Transverse colon (tissue), 4 donors: Measurements from ENCODE around the gene GABRA5. TPM values are rescaled to one million over a fixed set of nuclear protein-coding genes. Genes with fewer than 3 reads are reported as not detected.
"Not testable (repeated sequence)": the region's sequence is repeated elsewhere in the genome, so short reads cannot be mapped to it uniquely, and the experiment has no call there.

ENCODE experiments used
- DNase-seq: peaks from one replicate; pipeline ENCODE4 v3.0.0-alpha.2; 2019
- H3K27ac ChIP-seq, 4 donors: fragments of 200-600 bp; sonication (generic); 2 replicates each; pipeline ENCODE4 v1.5.1; 2016 to 2018; ENCODE audit warnings: inconsistent platforms in 4 of 4
- H3K27me3 ChIP-seq: fragments of 200-600 bp; sonication (generic); 2 replicates; pipeline ENCODE4 v1.5.1; 2017; ENCODE audit warnings: inconsistent platforms
- H3K36me3 ChIP-seq, 4 donors: fragments of 200-600 bp; sonication (generic); 2 replicates each; pipeline ENCODE4 v1.5.1; 2017 to 2019; ENCODE audit warnings: inconsistent platforms in 4 of 4
- H3K4me1 ChIP-seq, 4 donors: fragments of 200-600 bp; sonication (generic); 2 replicates each; pipeline ENCODE4 v1.5.1; 2017 to 2020; ENCODE audit warnings: inconsistent platforms in 4 of 4
- H3K4me3 ChIP-seq, 4 donors: fragments of 200-600 bp; sonication (generic); 1 replicate in 1 of 4; 2 replicates in 3 of 4; pipeline versions ENCODE4 v1.5.1 to v1.6.1; 2017 to 2019; ENCODE audit warnings: inconsistent platforms in 4 of 4
- H3K9me3 ChIP-seq, 2 donors: fragments of 200-600 bp; sonication (generic); 2 replicates each; pipeline ENCODE4 v1.5.1; 2017 to 2019; ENCODE audit warnings: inconsistent platforms in 2 of 2
- CTCF ChIP-seq, 5 experiments: fragments of 200-600 bp in 3 of 5; fragments of 450-650 bp in 2 of 5; sonication (generic) in 3 of 5; IDR thresholded peaks; 1 replicate in 2 of 5; 2 replicates in 3 of 5; pipeline ENCODE4 v1.5.1; 2016 to 2017; ENCODE audit warnings: antibody characterized with exemption in 5 of 5, inconsistent platforms in 3 of 5, mild to moderate bottlenecking in 2 of 5, moderate library complexity in 1 of 5
- EP300 ChIP-seq: sonication (generic); formaldehyde crosslinking; IDR thresholded peaks from one replicate; pipeline ENCODE4 v1.6.1; 2017; ENCODE audit warnings: antibody characterized with exemption, low read depth
- POLR2A ChIP-seq: fragments of 450-650 bp; IDR thresholded peaks from one replicate; pipeline ENCODE4 v1.6.1; 2016; ENCODE audit warnings: antibody characterized with exemption, mild to moderate bottlenecking, moderate library complexity
- POLR2AphosphoS5 ChIP-seq, 3 donors: sonication (generic); formaldehyde crosslinking; IDR thresholded peaks; one replicate each; pipeline ENCODE4 v1.6.1; 2016; ENCODE audit warnings: antibody characterized with exemption in 3 of 3
- WGBS, 2 donors: methylation state at CpG; one replicate each; pipeline ENCODE4 v1.1.5; 2018; ENCODE audit warnings: low coverage in 1 of 2; 5-methylcytosine and 5-hydroxymethylcytosine counted together
- in situ Hi-C, 4 donors: fragments of 200-750 bp; cut with MboI; loops; one replicate each; pipeline versions ENCODE4 v1.15.0 to v1.15.1; 2017; ENCODE audit warnings: low sequenced_read_pairs in 3 of 4, low pct_ligation_motif_present in 1 of 4, low pct_unique_long_range_greater_than_20kb in 1 of 4
- intact Hi-C: fragments of 100-400 bp; cut with DNase I; formaldehyde crosslinking; loops from one replicate; pipeline ENCODE4 v1.15.1; 2023; ENCODE audit warnings: low total_unique reads
- total RNA-seq, 4 donors: library from RNA; depleted of rRNA; stranded (reverse); fragments of >200 nt; gene quantifications; one replicate each; pipeline ENCODE4 v1.1.0, GENCODE V29; 2016

GABRA5 gene
- total RNA-seq: not detected

GRCh38 chr15:26866298-26867199 is at the start of gene GABRA5:
TSS of gene GABRA5 (plus strand) at chr15:26867062. CDS start at chr15:26869249, 2,187 bp downstream.
- no peak for DNase-seq
- no peak within 1 kb of the TSS for H3K4me3 ChIP-seq

GRCh38 chr15:26831191-26831590 is 35.7 kb upstream of the GABRA5 start:
- DNase-seq, H3K36me3 ChIP-seq, intact Hi-C loops, H3K27me3 ChIP-seq, H3K9me3 ChIP-seq, H3K4me3 ChIP-seq, in situ Hi-C loops, H3K4me1 ChIP-seq, H3K27ac ChIP-seq: not testable (repeated sequence)
- WGBS, 2 donors: 92% methylated on average over 23 of the region's 36 CpGs; no CpG with 5 or more reads in 1 of the 2 donors

More at GRCh38 chr15:26866298-26867199, at the start of gene GABRA5:
- peaks cover 37% of the 10 kb centered on the region for H3K27me3 ChIP-seq
- no peak within 1 kb of the TSS for H3K27ac ChIP-seq
- no peaks in the 10 kb centered on the region for H3K36me3 ChIP-seq
- in situ Hi-C loops (loop anchor here in 1 of 4 donors (25.0 kb wide), 1 partner anchor 1354 kb away; no protein-coding TSS in a partner anchor), intact Hi-C loops (loop anchor here (10.0 kb wide), 1 partner anchor 58 kb away; no protein-coding TSS in a partner anchor)
- no peaks in the 10 kb centered on the region for H3K4me1 ChIP-seq
- WGBS, 2 donors: 32 to 58% methylated on average over 2 to 57 of the region's 63 CpGs
- H3K9me3 ChIP-seq: no peaks in the 10 kb centered on the region
- TF ChIP-seq POLR2AphosphoS5 (IDR thresholded peaks at IDR 0.05): no peak
- TF ChIP-seq POLR2A: no peak
- no peak for TF ChIP-seq CTCF (IDR thresholded peaks at IDR 0.05)
- TF ChIP-seq EP300: no peak

GRCh38 chr15:26831951-26832350 is 34.9 kb upstream of the GABRA5 start:
- Histone ChIP-seq H3K4me3 (no peak overlapping the region), H3K27ac (no peak overlapping the region), H3K36me3 (no peaks in the 10 kb centered on the region), H3K9me3 (peaks cover 0 to 4% of the 10 kb centered on the region in 2 donors), H3K27me3 (no peaks in the 10 kb centered on the region), H3K4me1 (no peaks in the 10 kb centered on the region)
- WGBS, 2 donors: 97 to 100% methylated on average over 3 to 7 of the region's 7 CpGs
- DNase-seq: no peak
- intact Hi-C loops: no loop called here
- TF ChIP-seq EP300 (no peak), CTCF (IDR thresholded peaks at IDR 0.05) (no peak), POLR2A (no peak), POLR2AphosphoS5 (IDR thresholded peaks at IDR 0.05) (no peak)
- in situ Hi-C loops: no loop called here

- no peaks in the 10 kb centered on the region for H3K4me1 ChIP-seq
- no peak for DNase-seq
- no peak overlapping the region for H3K27ac ChIP-seq
- WGBS, 2 donors: 77 to 93% methylated on average over 4 to 26 of the region's 26 CpGs
- peaks cover 0 to 4% of the 10 kb centered on the region in 2 donors for H3K9me3 ChIP-seq
- TF ChIP-seq CTCF (IDR thresholded peaks at IDR 0.05) (peak in 1 of 5 experiments; percentile 6), POLR2AphosphoS5 (IDR thresholded peaks at IDR 0.05) (no peak)
- H3K4me3 ChIP-seq: no peak overlapping the region
- intact Hi-C loops: no loop called here
- in situ Hi-C loops: no loop called here
- H3K27me3 ChIP-seq: peaks cover 4% of the 10 kb centered on the region
- no peaks in the 10 kb centered on the region for H3K36me3 ChIP-seq
Measured at GRCh38 chr15:26838742-26839460, 28.0 kb upstream of the GABRA5 start.
